GM19025 (cell line): ENCODE data around the gene FRAS1.

ENCODE experiments used
- ATAC-seq: cut with Tn5 transposase; IDR thresholded peaks from one replicate; pipeline ENCODE4 v1.9.1; 2021; ENCODE audit warnings: mild to moderate bottlenecking, low read depth, moderate library complexity; ENCODE audit not compliant: unreplicated experiment

FRAS1 gene

DNA sequence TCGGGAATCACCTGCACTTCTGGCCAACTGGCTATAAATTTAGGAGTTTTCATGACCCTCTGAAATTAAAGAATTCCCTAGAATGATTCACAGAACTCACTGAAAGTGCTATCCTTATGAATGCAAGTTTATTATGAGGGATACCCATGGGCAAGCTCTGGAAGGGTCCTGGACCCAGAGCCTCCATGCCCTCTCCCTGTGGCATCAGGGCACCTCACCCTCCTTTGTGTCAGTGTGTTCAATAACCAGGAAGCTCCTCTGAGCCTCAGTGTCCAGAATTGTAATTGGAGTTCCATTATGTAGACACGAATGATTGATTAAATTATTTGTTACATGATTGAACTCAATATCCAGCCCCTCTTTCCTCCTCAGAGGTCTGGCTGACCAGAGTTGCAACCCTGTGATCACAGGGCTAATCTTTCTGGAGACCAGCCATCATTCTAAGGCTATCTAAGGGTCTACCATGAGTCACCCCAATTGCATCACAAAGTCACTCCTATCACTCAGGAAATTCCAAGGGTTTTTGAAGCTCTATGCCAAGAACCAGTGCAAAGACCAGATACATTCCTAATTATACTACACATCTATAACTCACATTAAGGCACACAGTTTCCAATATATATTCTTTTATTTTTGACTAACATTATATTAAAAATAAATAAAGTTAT is 503.3 kb downstream of the FRAS1 start:
- no peak for ATAC-seq

DNA sequence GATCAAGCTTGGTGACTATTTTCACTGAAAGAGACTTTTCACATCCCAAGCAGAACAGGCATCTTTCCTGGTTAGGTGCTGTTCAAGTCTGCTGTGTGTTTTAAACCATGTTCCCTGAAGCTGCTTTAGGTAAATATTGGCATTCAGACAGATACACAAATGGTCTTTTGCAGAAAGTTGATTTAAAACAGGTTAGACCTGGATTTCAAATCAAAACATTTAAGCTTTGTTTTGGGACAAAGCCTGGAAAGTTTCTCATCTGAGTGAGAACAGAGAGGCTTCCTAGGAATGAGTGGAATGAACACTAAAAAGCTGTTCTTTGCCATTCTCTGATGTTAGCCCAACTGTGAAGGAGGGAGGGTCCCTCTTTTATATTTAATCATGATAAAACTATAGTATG is 504.6 kb downstream of the FRAS1 start:
- ATAC-seq, result no peak

DNA sequence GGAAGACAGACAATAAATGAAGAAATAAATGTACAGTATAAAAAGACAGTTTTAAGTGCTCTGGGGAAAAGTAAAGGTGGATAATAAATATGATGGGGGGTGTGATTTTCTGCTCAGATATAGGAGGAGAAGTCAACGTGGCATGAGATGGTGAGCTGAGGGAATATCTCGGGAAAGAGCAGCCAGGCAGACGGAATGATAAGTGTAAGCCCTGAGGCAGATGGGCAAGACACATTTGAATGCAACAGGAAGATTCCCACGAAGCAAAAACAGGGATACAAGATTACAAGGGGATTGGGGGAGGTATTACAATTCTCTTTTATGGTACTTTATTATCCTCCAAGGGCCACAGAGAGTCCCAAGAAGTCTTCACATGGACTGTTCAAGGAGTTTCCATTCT is 505.6 kb downstream of the FRAS1 start:
- ATAC-seq, result no peak

DNA sequence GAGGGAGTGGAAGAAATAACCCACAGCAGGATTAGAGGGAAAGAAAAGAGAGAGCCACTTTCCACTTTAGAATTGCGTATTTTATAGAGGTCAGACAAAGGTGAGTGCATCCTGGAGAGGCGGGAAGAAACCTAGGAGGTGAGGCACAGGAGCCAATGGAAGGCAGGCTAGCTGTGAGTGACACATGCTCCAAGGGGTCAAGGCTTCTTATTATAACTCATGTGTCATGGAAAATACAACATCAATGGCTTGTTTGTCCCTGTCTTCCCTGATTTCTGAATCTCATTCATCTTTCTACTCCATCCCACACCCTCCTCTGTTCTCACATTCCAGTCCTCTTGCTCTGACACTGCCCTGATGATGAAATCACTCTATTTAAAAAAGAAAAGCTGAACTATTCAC is 508.8 kb downstream of the FRAS1 start:
- no peak for ATAC-seq

DNA sequence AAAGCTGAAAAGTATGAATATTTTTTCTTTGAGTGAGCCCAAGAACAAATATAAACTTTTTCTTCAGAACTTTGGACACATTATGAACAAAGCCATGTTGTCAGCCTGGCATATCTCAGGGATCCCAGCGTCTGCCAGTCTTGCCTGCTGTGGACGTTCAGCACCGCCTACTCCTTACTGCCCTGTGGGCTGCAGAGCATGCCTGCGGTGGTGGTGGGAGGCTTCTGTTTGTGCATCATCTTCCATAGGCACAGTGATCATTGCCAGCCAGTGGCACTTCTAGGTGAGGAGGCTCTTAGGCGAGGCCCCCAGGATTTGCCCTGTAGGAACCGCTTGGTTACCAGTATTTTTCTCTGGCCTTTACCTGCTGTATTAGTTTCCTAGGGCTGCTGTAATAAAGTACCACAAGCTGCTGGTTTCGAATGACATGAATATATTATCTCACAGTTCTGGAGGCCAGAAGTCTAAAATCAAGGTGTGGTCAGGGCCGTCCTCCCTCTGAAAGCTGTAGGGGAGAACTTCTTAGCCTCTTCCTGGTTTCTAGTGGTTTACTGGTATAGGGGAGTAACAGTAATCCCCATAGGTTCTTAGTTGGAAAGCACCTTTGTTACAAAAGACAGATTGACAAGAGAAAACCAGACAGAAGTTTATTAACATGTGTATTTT is 509.8 kb downstream of the FRAS1 start:
- peak; percentile 76 for ATAC-seq

DNA sequence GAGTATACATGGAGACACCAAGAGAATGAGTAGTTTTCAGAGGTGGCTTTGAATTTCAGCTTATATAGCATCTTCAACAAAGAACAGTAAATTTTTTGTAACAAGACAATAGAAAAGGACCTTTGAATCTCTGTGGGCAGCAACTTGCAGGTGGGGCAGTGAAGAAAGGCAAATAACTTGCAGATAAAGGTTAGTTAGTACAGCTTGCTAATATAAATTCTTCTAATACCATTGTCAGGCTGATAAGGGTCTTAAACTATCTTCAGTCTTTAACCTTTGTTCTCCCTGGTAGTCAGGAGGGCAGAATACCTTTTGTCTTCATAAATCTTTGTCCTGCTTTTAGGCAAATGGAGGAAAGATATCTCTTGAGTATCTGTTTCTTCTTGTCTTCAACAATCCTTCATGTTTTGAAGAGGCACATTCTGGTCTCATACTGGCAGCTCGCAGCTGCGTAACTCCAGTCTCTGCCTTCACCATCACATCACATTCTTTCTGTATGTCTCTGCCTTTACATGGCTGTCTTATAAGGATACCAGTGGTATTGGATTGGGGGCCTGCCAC is 510.5 kb downstream of the FRAS1 start:
- ATAC-seq, result no peak

DNA sequence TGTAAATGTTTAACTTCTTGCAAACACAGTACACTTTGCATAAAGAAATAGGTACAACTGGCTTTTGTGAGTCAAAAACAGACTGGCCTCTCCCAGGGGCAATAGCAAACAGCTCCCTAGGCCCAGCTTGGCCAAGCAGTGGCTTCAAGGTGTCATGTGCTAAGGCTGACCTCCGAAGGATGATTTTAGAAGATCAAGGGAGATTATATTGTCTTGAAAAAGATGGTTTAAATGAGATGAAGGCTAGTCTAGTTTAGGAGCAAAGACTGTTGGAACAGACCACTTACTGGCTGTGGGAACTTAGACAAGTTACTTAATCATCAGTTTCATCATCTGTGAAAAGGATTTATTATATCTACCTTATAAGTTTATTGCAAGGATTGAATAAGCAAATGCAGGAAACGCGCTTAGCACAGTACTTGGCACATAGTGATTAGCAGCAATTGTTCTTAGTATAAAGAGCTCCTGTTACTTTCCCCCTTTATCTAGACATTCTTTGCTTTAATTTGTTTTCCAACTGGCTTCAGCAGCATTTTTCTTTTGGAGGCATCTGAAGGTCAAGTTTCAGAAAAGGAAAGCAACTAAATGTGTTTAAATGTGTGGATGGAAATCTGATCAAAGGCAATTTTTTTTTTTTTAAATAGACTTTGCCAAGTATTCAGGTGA is 511.6 kb downstream of the FRAS1 start:
- peak; percentile 79 for ATAC-seq

DNA sequence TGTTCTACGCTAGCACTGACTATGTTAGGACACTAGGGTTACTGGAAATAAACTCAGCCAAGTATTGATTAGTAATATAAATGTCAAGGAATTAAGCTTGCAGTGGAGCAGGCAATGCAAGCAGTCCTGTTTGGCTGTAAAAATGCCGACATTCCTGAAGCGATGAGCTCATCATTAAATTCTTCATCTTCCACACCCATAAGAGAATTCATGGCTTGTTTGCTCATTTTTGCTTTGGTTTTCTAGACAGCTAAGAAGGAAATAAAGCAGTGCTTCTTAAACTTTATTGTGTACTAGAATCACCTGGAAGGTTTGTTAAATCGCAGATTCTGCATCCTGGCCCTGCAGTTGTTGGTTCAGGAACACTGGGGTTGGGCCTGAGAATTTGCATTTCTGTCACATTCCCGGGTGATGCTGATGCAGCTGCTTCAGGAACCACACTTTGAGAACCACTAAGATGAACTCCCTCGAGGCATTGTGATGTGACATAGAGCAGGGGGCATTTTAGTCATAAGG is 512.2 kb downstream of the FRAS1 start:
- no peak for ATAC-seq

DNA sequence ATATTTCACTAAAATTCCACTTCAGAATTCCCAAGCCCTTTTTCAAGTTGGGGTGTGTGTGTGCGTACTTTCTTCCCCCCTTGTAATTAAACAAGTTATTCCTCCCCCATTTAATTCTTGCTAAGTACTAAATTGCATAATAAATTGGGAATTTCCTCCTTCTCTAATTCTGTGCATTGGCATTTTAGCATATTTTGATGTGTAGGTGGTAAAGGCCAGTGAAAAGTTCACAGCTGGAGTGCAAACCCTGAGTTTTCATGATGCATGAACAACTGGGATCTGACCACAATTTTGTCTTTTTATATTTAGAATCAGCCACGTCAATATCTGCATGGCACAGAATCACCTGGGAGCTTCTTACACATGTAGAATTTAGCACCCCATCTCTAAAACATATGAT is 513.0 kb downstream of the FRAS1 start:
- ATAC-seq, result no peak

DNA sequence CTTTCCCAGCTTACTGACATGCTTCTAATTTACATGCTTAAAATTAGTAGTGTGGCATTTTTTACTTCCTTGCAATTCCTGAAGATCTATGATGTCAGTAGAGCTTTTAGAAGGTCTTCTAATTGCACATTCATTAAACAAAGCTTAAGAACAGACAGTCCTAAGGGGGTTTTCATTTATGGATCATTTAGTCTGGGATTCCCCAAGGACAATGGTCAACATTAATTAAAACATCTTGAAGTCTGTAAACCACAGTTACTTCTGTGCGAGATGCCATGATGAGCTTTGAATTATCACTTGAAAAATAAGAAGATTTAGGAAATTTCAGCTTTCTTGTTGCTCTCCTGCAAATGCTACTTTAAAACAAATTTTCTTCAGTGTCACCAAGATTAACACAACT is 514.7 kb downstream of the FRAS1 start:
- no peak for ATAC-seq

DNA sequence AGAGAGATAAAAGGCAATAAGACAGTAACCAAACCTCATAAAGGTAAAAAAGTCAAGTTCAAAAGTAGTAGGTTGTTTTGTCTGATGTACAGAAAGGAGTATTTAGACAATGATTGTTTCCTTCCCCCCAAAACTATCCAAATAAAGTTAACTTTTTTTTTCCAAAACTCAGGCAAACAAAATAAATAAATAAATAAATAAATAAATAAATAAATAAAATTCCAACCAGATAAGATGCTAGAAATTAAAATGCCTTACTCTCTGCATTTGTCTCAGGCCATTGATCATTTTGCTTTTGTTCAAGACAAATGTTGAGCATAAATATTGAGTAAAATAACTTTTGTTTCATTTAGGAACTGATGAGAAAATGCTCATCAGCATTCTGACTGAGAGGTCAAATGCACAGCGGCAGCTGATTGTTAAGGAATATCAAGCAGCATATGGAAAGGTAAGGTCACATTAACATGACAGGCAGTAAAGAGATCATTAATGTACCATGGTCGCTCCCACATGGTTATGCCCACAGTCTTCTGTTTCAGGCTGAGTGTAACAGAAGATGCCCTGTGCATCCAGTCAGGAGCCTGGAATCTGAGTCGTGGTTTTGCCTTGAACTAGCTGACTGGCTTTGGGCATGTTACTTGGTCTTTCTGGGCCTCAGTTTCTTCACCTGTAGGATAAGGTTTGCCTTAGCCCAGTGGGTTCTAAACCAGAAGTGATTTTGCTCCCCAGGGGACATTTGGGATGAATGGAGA is 521.7 kb downstream of the FRAS1 start:
- ATAC-seq, result no peak

DNA sequence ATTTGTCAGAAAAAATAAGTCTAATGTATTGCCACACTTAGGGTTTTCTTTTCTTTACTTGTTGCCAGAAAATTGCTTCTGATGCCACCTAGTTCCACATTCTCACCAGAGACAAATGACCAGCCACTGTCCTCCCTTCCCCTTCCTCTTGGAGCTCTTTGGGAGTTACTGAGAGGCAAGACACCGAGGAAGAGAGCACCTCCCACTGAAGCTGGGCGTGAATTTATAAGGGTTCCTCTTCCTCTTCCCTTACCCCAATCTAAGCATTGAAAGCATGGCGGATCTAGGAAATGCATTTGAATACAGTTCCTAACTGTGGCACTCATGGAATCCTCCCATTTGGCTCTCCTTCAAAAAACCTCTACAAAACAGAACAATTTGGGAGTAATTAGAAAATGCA is 524.5 kb downstream of the FRAS1 start:
- no peak for ATAC-seq

DNA sequence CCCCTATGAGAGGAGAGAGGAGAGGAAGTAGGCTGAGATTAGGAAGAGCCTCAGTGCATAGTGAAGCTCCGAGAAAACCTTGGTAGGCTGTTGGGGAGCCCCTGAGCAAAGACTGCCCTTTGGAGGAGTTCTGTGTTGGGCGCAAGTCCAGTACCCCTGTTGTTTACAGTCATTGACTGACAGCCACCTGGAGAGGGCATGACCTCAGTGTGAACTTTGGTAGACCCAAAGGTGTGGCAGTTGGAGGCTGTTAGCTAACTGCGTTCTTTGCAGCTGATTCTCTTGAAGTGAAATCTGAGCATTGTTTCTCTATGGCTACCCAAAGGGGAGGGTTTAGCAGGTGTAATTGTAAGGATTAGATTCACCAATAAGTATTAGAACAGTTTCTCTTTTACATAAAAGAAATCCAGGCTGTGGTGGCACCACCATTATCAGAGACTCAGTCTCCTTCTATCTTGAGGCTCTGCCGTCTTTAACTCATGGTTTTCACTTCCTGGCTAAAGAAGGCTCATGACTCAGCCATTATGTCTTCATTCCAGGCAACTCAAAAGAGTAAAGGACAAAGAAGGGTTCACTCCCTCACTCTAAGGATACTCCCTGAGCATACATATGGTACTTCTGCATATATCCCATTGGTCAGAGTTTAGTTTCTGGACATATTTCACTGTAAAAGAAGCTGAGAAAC is 527.9 kb downstream of the FRAS1 start:
- ATAC-seq, result no peak

DNA sequence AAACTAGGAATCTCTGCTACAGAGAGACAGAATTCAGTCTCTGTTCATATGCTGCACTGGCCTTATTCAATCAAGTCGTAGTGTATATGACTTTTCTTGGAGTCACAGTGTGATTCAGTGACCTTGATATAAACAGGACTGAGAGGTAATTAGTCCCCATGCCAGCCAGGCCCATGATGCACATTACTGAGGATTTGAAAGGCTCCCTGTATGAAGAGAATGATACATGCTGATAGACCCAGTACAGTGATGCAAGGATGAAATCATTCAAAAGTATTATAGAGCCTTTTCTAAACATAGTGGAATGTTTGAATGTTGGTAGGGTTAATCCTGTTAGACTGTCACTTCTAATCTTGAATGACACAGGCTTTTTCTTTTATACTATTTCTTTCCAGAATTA is 528.5 kb downstream of the FRAS1 start:
- no peak for ATAC-seq

DNA sequence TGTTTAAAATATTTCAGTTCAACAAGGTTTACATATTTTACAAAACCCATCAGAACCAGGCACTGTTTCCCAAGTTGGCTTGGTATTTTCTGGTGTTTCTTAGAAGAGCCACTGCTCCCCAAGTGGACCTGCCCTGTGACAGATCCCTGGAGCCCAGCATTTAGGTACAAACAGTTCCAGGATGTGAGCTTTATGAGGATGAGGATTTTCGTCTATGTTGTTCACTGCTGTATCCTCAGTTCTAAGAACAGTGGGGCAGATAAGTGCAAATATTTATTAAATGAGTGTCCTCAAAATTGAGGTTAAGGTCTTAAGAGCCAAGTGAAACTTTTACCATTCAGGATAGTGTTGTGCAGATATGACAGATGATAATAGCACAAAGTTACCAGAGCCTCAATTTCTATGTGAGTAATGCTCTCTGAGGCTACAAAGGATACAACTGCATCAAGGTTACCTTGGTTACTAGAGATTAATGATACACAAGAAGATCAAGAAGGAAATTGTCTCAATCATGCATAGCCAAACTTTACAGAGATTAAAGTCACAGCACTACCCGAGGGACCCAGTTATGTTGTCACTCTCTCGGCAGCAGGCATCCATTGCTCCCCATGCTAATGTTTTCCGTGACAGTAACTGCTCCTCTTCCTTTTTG is 531.9 kb downstream of the FRAS1 start:
- no peak for ATAC-seq

DNA sequence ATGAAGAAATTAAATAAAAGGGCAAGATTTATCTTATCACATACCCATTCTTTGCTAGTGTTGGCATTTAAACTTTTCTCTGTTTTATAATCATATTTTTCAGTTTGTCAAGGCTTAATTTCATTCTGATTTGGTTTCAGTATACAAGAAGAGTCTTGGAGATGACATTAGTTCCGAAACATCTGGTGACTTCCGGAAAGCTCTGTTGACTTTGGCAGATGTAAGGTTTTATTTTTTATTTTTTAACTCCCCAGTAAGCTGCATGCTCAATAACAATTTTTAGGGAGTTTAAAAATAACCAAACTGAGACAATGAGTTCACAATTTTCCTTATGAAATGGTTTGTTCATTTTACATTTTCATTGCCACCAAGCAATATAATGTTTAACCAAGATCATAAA is 534.3 kb downstream of the FRAS1 start:
- no peak for ATAC-seq

DNA sequence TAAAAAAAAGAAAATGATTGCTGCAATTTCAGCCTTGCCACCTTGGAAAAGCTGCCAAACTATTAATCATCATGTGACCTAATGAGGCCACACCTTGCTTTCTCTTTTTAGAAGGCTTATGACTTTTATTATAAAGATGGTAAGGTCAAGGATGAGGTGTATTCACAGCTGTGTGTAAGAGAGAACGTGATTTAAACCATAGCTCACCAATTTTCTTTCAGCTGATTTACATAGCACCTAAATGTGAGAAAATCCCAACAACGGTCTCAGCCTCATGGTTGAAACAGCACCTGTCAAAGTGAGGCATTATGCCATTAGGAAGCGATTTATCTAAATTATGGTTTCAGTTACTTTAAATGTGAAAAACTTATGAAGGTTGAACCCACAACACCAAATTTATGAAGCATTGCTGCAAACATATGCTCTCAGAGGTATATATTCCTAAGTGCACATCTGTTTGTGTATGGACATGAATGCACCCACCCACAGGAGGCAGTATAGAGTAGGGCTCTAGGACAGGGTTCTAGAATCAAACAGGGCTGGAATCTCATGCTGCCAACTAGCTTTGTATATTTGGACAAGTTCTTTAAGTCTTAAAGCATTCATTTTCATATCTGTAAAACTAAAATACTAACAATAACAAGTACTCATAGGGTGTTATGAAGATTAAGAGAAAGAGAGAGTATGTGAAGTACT is 535.1 kb downstream of the FRAS1 start:
- ATAC-seq, result peak; percentile 43
